HG03469 (cell line): ENCODE results near the gene GALNT18.

Experiments used
- ATAC-seq: cut with Tn5 transposase; IDR thresholded peaks from one replicate; pipeline ENCODE4 v1.9.1; 2021; ENCODE audit warnings: mild to moderate bottlenecking, moderate library complexity, moderate number of reproducible peaks; ENCODE audit not compliant: unreplicated experiment

GALNT18 gene

GRCh38 chr11:11626128-11626527 is 4.3 kb upstream of the GALNT18 start:
- ATAC-seq: no peak

GRCh38 chr11:11624926-11625325 is 3.1 kb upstream of the GALNT18 start:
- no peak for ATAC-seq

GRCh38 chr11:11624204-11624603 is 2.4 kb upstream of the GALNT18 start:
- ATAC-seq: no peak

- ATAC-seq: no peak
These were observed 967 bp upstream of the GALNT18 start for GRCh38 chr11:11622772-11623171.

GRCh38 chr11:11622340-11622706 is 518 bp upstream of the GALNT18 start:
- no peak for ATAC-seq

- no peak for ATAC-seq
These were observed 758 bp downstream of the GALNT18 start for GRCh38 chr11:11620921-11621572.

GRCh38 chr11:11620173-11620920 is 1.5 kb downstream of the GALNT18 start:
- ATAC-seq: no peak

GRCh38 chr11:11618973-11619435 is 2.8 kb downstream of the GALNT18 start:
- no peak for ATAC-seq

- ATAC-seq: no peak
These were observed 6.7 kb downstream of the GALNT18 start for GRCh38 chr11:11615086-11615485.

GRCh38 chr11:11612439-11612838 is 9.4 kb downstream of the GALNT18 start:
- ATAC-seq: no peak

- ATAC-seq: no peak
These were observed 10.4 kb downstream of the GALNT18 start for GRCh38 chr11:11611381-11611780.

GRCh38 chr11:11608783-11609232 is 13.0 kb downstream of the GALNT18 start:
- no peak for ATAC-seq

GRCh38 chr11:11607772-11608171 is 14.0 kb downstream of the GALNT18 start:
- no peak for ATAC-seq

GRCh38 chr11:11605821-11606450 is 15.9 kb downstream of the GALNT18 start:
- no peak for ATAC-seq

GRCh38 chr11:11605181-11605580 is 16.6 kb downstream of the GALNT18 start:
- ATAC-seq: no peak

GRCh38 chr11:11604370-11604990 is 17.3 kb downstream of the GALNT18 start:
- no peak for ATAC-seq

GRCh38 chr11:11602011-11602410 is 19.8 kb downstream of the GALNT18 start:
- ATAC-seq: no peak

GRCh38 chr11:11600288-11600687 is 21.5 kb downstream of the GALNT18 start:
- no peak for ATAC-seq

- ATAC-seq: no peak
These were observed 23.6 kb downstream of the GALNT18 start for GRCh38 chr11:11598243-11598642.

- ATAC-seq: no peak
These were observed 27.6 kb downstream of the GALNT18 start for GRCh38 chr11:11594162-11594561.

- no peak for ATAC-seq
These were observed 29.6 kb downstream of the GALNT18 start for GRCh38 chr11:11592146-11592684.
